ENCODE data around the gene EMILIN1.

EMILIN1 gene

DNA sequence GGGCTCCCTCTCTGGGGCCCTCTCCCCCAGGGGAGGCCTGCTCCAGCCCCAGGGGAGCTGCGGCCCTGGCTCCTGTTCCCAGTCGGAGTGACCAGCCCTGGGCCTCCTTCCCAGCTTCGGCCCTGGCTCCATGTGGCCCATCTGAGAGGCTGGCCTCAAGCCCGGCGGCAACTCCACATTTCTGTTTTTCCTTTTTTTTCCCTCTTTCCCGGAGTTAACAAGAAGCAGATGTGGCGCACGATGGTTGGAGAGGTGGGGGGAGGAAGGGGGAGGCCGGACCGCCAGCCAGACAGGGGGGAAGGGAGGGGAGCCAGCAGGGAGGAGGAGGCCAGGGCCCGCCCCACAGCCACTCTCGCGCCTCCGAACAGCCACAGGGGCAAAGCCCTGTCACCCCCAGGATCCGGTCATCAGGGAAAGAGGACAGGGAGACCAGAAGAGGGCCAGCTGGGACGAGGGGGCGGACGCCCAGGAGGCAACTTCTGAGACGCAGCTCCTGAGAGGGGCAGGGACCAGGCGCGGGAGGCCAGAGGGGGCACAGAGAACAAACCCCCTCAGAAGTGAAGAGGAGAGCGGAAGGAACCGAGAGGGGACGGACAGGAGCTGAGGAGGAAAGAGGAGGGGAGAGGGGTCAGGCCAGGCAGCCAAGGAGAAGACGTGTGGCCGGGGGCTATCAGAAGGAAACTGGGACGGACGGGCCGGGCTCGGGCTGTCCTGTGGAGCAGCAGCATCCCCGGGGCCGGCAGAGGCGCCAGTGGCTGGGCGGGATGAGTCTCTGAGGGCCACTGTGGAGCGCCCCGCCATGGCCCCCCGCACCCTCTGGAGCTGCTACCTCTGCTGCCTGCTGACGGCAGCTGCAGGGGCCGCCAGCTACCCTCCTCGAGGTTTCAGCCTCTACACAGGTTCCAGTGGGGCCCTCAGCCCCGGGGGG is at the start of gene EMILIN1:
Gene EMILIN1, plus strand, starts transcription at position 349 of the 928 bp plus-strand sequence. Its CDS starts 451 bp downstream, at position 800.
- no peak for DNase-seq

DNA sequence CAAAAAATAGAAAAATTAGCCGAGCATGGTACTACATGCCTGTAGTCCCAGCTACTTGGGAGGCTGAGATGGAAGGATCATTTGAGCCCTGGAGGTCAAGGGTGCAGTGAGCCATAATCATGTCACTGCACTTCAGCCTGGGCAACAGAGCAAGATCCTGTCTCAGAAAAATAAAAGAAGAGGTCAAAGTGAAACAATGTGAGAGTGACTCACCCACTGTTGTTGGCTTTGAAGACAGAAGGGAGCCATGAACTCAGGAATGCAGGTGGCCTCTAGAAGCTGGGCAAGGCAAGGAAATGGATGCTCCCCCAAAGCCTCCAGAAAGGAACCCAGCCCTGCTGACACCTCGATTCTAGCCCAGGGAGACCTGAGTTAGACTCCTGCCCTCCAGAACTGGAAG is 49.4 kb upstream of the EMILIN1 start:
- no peak for DNase-seq

DNA sequence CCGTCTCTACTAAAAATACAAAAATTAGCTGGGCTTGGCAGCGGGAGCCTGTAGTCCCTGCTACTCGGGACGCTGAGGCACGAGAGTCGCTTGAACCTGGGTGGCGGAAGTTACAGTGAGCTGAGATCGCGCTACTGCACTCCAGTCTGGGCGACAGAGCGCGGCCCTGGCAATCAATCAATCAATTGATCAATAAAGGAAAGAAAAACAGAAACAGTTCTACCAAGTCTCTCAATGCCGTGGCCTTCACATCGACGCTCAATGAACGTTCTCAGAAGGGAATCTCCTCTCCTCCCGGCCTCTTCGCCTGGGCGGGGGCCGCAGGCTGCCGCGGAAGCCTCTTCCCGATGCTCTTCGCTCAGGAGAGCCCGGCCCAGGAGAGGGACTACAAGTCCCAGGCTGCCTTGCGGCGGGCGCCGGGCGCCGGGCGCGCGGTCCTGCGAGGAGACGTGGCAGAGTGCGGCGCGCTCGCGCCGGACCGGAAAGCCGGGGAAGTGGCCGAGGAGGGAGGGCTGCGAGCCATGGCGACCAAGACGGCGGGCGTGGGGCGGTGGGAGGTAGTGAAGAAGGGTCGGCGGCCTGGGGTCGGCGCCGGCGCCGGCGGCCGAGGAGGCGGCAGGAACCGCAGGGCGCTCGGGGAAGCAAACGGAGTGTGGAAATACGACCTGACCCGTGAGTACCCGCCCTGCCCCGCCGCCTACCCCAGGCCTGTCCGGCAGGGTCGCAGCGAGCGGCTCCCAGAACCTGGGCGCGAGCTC is 45.7 kb upstream of the EMILIN1 start, which contains the start of gene TMEM214:
Gene TMEM214, plus strand, starts transcription at position 471 of the 758 bp plus-strand sequence. Its CDS starts 51 bp downstream, at position 522.
- peak; percentile 65 for DNase-seq

DNA sequence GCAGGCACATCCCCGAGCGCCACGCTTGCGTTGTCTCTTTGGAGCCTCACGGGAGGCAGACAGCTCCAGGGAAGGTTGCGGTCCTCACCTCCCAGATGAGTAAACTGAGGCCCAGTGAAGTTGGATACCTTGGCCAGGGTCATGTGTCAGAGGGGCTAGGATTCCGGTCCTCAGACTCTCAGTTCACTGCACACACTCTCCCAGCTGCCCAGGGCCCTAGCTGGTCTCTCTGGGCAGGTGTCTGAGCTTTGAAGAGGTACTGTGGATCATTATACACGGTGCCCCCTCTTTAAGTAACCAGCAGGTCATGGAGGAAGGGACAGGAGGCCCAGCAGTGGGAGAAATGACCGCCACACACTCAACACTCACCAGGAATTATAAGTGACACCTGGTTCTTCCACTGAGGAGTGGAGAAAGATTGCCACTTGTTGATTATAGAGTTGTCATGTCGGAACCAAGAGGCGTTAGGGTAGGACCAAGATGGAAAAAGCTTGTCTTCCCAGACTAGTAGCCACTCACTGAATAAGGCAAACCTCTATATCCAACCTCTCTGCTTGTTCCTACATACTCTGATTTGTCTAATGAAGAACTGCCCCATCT is 45.1 kb upstream of the EMILIN1 start:
- no peak for DNase-seq

DNA sequence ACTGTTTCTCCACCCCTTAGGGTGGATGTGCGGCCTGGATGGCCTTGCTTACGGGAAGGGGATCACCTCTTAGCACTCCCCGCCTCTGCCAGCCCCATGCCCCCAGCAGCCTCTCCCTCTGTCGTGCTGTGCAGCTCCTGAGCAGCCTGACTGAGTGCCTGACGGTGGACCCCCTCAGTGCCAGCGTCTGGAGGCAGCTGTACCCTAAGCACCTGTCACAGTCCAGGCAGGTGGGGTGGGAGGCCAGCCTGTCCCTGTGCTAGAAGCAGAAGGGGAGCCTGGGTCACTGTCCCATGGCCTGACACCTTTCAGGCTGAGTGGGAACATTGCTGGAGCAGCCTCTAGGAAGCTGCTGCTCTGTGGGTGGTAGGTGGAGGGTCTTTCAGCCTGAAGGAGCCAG is 40.4 kb upstream of the EMILIN1 start:
- DNase-seq, result no peak

DNA sequence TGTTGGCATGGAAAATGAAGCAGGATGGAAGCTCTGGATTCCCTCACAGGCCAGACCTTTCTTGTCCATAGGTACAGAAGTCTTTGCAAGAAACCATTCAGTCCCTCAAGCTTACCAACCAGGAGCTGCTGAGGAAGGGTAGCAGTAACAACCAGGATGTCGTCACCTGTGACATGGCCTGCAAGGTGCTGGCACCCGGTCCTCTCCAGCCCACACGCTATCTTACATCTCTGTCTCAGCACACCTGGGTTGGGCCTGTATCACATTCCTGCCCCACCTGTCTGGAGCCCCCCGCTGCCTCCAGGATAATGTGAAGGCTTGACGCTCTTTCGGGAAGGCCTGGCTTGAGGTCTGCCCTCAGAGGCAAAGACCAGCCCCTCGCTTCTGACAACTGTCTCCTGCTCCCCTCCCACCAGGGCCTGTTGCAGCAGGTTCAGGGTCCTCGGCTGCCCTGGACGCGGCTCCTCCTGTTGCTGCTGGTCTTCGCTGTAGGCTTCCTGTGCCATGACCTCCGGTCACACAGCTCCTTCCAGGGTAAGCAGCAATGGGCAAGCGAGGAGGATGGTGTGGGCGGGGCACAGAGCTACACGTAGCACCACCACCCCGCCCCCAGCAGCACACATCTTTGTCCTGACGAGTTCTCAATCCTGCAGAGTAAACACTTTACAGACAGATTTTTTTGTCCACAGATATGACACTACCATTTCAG is 39.6 kb upstream of the EMILIN1 start:
- no peak for DNase-seq

DNA sequence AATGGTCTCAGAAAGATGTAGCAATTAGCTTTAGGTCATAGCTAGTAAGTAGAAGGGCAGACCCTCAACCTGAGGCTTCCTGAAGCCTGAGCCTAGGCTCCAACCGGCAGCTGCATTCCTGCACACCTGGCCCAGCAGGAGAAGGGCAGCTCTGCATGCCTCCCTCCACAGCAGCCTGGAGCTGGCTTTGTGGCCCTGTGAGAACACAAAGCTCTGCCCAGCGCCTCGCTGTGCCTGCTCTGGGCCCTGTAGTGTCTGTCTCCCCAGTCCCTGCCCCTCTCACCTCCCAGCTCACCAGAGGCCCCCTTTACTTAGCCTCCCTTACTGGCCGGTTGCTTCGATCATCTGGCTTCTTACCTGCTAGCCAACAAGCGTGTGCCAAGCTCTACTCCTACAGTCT is 39.0 kb upstream of the EMILIN1 start:
- no peak for DNase-seq

DNA sequence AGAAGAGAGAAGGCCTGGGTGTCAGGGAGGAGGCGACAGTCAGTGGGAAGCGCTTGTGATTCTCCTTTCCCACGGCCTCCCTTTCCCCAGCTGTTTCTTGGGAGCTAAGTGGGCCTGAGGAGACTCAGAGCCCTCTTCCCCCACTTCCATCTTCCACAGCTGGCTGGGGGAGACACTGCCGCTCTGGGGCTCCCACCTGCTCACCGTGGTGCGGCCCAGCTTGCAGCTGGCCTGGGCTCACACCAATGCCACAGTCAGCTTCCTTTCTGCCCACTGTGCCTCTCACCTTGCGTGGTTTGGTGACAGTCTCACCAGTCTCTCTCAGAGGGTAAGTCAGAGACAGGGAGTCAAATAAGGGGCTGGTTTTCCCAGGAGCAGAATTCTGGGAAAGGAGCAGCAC is 38.5 kb upstream of the EMILIN1 start:
- no peak for DNase-seq

DNA sequence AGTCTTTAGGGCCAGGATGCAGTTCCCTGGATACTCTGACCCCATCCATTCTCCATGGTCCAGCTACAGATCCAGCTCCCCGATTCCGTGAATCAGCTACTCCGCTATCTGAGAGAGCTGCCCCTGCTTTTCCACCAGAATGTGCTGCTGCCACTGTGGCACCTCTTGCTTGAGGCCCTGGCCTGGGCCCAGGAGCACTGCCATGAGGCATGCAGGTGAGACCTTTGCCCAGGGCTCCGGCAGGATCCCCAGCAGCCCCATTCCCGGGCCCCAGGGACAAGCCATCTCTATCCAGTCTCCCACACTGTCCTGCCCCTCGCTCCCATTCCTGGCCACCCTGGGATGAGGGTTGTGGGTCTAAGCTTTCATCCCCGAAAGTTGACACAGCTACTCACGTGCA is 38.1 kb upstream of the EMILIN1 start:
- no peak for DNase-seq

DNA sequence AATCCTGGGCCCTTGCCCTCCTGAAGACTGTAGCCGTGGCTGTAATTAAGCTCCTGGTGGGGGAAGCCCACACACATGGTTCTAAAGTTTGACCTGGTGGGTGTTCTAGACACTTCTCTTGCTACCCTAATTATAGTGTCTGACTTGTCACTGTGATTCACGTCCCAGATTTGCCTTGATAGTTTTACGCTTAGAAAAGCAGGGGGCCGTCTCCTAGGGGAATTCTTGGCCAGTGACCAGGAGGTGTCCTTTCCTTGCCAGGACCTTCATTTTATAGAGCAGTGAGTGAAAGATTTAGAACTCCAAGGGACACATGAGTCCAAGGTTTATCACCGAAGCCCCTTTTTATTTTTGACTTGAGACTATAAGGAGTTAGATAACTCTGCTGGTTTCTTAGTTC is 36.7 kb upstream of the EMILIN1 start:
- no peak for DNase-seq

DNA sequence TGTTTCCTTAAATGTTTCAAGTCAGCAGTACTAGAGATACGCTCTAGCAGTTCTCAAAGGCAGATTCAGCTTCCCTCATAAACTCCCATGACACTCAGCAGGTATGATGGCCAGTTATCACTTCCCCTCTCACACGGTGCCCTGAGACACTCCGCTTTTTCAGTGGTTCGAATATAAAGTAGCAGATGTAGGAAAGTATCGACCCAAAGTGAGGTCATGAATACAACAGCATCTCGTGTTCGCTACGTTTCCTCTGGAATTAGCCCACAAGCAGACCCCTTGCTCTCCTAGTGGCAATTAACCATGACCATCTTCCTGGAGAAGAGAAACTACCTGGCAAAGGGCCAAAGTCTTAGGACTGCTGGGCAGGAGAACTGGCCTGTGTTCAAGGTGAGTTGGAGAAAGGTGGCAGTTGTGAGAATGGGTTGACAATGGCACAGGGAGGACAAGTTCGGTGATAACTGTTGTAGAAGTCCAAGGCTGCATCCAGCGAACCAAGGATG is 36.2 kb upstream of the EMILIN1 start:
- no peak for DNase-seq

DNA sequence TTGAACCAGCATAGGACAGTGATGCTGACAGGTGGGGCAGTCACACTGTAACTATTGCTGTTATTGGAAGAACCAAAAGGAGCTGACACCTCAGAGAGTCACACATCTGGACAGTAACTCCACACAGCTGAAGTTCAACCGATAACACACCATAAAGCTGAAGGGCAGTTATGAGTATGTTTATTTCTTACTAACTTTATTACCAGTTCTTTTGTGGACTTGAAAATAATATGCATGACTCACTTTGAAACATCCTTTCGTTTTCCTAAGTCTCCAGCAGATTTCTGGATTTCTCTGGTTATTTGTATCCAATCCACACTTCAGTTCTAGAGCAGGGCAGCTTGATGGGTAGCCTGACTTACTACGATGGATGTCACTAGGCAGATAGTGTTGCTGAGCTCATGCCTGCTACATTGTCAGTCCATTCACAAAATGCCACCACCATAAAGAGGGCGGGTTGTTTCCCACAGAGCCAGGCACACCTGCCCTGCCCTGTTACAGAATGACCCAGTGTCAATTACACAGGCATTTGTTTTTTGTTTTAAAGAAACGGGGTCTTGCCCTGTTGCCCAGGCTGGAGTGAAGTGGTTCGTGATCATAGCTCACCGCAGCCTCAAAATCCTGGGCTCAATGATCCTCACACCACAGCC is 35.3 kb upstream of the EMILIN1 start:
- no peak for DNase-seq

DNA sequence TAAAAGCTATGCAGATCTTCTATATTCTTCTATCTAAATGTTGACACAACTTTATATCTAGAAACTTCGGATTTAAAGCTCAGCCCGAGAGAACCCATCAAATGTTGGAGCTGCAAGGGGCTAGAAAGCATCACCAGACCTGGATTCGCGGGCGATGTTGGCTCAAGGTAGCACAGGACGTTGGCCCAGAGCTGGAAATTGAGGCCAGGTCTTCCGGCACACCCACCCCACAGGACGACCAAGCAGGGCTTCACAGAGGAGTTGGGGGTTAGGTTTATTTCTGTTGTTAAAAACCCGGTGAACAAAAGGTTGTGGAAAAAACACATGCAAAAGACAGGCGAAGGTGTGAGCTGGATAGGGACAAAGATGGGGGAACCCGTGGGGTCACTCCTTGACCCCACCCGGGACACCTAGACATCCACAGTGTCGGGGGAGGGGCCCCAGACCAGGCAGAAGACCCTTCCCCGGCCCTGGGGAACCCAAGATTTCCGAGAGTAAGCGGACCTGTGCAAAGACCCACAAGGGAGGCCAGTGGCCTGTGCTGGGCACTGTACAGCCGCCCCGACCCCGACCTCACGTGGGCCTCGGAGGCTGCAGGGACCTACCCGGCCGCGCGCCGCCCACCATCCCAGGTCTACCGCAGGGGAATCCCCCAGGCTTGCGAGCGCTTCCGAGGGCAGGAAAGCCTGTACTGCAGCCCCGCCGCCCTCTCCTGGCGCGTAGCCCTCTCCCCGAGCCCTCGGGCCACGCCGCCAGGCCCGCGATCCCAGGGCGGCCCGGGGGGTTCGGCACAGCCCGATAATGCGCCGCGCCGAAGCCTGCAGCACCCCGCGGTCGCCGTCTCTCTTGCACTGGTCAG is 28.8 kb upstream of the EMILIN1 start:
- DNase-seq, result no peak

DNA sequence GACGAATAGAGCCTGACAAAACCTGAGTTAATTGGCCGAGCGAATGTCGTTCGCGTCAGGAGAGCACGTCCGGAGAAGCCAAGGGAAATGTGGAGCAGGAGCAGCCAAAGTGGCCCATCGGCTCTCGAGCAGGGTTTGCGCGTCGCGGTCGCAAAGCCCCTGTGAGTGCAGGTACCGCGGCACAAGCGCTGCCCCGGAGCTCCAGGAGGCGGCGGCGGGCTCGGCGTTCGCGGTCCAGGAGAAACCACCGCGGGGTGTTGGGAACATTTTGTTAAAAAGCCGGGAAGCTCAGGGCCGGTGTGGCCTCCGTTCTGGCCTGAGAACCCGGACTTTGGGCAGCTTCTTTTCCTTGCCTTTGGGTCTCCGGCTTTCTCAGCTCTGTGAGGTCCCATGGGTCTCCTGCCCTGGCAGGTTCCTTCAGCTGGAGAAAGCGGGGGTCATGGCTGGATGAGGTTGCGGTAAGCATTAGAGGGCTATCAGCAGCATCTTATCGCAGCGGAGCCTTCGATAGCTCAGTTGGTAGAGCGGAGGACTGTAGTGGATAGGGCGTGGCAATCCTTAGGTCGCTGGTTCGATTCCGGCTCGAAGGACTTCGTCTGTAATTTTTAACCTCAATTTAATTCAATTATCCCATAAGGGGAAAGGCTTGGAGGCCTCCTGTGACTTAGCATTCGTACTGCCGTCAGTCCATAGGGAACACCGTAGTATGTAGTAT is 28.0 kb upstream of the EMILIN1 start:
- DNase-seq, result peak; percentile 92

DNA sequence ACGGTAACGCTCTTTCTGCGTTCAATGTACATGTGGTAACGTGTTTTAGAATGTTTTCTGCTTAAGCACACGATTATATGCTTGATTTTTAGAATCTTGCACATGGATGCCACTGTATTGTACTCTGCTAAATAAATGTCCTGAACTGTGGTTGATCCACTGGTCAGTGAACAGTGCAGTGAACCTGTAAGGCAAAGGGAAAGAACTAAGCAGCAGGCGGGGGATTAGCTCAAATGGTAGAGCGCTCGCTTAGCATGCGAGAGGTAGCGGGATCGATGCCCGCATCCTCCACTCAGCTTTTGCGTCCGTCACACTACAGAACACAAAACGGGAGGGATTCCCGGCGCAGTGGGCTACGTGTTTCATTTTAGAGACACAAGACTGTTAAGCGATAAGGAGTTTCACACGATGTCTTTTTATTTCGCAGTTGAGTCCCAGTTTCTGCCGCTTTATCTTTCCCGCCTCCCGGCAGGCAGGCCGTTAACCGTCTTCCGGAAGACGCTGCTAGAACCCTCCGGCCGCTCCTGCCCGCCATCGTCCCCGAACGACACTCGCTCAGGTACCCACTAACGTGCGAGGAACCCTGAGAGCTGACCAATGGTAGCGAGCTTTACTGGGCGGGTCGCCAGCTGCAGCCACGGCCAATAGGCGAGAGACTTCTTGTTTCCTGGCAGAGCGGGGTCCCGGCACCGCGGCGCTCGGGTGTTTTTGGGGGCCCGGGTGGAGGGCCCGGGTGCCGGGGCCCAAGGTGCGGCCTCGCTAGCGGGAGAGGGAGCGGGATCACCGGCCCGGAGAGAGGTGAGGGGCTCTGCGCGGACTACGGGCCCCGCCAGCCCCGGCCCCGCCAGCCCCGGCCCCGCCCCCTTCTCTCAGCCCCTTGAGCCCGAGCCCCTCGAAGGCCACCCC is 27.2 kb upstream of the EMILIN1 start, which contains the start of gene AGBL5:
Gene AGBL5, plus strand, starts transcription at position 673 of the 906 bp plus-strand sequence. CDS start 1,291 bp downstream, outside the sequence.
- DNase-seq, result peak; percentile 88

DNA sequence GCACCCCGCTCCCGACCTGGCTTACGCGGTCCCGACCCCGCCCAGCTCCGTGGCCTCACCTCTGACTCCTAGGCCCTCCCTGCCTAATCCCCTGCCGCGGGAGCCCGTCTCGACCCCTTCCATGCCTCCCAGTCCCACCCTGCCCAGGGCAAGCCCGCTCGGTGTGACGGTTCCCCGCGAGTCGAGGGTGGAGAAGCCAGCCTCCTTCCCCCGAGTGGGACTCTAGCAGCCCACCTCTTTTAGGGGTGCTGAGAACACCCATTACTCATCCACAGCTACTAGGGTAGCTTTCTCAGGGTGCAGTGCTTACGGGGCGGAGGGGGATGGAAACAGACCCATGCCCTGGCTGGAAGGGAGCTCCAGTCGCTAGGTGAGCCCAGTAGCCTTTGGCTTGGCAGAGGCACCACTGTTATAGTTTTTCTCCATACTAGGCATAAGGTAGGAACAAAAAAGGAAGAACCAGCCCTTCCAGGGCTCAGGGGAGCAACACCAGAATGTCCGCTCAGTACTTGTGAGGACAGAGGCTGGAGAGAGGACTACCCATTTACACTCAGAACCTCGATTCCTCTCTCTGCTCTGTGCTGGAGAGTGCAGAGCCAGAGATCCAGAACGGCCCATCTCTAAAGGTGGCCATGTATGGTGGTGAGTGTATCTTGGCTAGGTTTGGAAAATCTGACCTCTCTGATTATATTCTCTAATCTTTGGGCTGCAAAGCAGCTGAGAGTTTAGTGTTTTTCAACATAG is 26.3 kb upstream of the EMILIN1 start:
- DNase-seq, result no peak

DNA sequence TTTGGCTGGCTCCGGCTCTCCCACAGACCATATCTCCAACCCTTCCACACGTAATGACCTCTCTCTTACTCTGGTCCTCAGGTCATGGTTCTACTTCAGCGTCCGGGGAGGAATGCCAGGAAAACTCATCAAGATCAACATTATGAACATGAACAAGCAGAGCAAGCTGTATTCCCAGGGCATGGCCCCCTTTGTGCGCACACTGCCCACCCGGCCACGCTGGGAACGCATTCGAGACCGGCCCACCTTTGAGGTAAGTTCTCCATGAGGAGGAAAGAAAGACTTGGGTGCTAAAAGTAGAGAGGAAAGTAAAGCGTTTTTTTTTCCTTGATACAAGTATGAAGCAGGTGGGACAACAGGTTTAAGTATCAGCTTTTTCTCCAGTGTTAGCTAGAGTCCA is 25.1 kb upstream of the EMILIN1 start:
- no peak for DNase-seq

DNA sequence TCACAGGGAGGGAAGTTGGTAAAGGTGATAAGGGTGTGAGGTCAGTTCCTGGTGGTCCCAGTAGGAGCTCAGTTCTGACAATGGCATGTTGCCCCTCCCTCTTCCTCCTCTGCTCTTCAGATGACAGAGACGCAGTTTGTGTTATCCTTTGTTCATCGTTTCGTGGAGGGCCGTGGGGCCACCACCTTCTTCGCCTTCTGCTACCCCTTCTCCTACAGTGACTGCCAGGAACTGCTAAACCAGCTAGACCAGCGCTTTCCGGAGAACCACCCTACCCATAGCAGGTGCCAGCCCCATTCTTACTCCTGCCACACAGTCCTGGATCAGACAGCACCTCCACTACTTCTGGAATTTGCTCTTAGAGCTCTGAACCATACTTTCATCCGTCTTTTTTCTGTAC is 24.6 kb upstream of the EMILIN1 start:
- DNase-seq, result no peak

Data from SHP77 treated with DMSO at 0.1 percent for 48 hours (cell line).